ENCODE results near the gene SLC25A51. TPM values are rescaled to one million over a fixed set of nuclear protein-coding genes. Genes with fewer than 3 reads are reported as not detected.

SLC25A51 gene
- 10 to 100 TPM; 36.3 to 52.5 (median 40.4) TPM for total RNA-seq

GRCh38 chr9:37903647-37904444 lies at the start of gene SLC25A51:
Gene SLC25A51 (minus strand): TSS chr9:37904127. CDS start chr9:37888550, 15,577 bp downstream.
- TF ChIP-seq, protein P1, sequence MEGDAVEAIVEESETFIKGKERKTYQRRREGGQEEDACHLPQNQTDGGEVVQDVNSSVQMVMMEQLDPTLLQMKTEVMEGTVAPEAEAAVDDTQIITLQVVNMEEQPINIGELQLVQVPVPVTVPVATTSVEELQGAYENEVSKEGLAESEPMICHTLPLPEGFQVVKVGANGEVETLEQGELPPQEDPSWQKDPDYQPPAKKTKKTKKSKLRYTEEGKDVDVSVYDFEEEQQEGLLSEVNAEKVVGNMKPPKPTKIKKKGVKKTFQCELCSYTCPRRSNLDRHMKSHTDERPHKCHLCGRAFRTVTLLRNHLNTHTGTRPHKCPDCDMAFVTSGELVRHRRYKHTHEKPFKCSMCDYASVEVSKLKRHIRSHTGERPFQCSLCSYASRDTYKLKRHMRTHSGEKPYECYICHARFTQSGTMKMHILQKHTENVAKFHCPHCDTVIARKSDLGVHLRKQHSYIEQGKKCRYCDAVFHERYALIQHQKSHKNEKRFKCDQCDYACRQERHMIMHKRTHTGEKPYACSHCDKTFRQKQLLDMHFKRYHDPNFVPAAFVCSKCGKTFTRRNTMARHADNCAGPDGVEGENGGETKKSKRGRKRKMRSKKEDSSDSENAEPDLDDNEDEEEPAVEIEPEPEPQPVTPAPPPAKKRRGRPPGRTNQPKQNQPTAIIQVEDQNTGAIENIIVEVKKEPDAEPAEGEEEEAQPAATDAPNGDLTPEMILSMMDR (IDR thresholded peaks at IDR 0.05; ENCODE audit: low read depth), result no peak

- TF ChIP-seq, protein P1 (IDR thresholded peaks at IDR 0.05; ENCODE audit: low read depth), result no peak
Observed at GRCh38 chr9:37953206-37953774, 49.4 kb upstream of the SLC25A51 start.

GRCh38 chr9:37952731-37953130 lies 48.8 kb upstream of the SLC25A51 start:
- TF ChIP-seq, protein P1 (IDR thresholded peaks at IDR 0.05; ENCODE audit: low read depth), result no peak

DNA sequence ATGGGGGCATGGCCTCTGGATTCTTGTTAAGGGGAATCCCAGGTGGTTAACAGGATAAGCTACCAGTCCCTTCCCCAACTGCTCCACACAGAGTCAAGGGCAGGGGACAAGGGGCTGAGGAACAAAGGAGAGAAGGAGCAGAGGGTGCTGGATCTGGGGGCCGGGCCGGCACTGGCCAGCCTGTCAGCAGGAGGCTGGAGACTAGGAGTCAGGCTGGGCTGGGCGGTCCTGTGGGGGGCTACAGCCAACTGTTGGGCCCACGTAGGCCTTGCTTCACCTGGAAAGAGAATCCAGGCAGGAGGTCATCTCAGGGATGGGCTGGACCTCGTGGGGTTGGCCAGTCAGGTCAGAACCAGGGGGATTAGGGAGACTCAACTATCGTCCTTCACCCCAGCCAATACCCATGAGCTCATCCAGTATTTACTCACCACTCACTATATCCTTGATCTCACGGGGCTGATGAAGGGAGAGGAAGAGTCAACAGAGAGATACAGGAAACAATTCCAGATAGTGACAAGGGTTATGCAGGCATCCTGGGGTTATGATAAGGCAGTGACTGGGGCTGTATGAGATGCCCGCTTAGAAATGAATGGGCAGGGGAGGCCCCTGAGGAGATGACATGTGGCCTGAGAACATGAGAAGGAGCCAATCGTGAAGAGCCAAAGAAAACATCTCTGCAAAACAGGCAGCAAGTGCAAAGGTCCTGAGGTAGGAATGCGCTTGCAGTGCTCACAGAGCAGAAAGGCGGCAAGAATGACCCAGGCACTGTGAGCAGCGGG lies 47.9 kb upstream of the SLC25A51 start:
- TF ChIP-seq, protein P1 (IDR thresholded peaks at IDR 0.05; ENCODE audit: low read depth), result no peak

DNA sequence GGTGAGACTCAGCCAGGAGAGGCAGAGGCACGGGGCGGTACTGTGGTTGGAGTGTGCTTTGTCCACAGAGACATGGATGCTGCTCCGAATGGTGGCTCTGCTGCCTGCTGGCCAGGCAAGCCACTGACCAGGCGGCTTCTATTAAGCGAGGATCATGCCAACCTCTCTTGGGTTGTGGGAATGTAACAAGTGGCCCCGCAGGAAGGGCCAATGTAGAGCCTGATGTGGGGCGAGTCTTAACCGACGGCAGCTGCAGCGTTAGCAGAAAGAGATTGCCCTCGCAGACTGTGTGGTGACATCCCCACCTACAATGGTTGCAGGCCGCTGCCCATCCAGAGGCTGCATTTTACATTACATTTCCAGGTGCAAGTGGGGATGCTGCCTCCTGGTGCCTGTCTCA lies 46.6 kb upstream of the SLC25A51 start:
- TF ChIP-seq, protein P1 (IDR thresholded peaks at IDR 0.05; ENCODE audit: low read depth), result no peak

GRCh38 chr9:37949576-37949975 lies 45.6 kb upstream of the SLC25A51 start:
- TF ChIP-seq, protein P1 (IDR thresholded peaks at IDR 0.05; ENCODE audit: low read depth), result no peak
